ENCODE results near the gene HSPA4. TPM values are rescaled to one million over a fixed set of nuclear protein-coding genes. Genes with fewer than 3 reads are reported as not detected.

The HSPA4 gene
- total and polyA plus RNA-seq, 2 donors (not counting 1 experiment from before 2014, with no cell fraction given) = 18.1 to 95.0 TPM

GRCh38 chr5:133081703-133082102 lies 29.9 kb downstream of the HSPA4 start:
- ChIA-PET CTCF (no interaction called here), POLR2A (no interaction called here)
- no peak overlapping the region for H3K27ac Mint-ChIP-seq
- TF ChIP-seq, protein P1, sequence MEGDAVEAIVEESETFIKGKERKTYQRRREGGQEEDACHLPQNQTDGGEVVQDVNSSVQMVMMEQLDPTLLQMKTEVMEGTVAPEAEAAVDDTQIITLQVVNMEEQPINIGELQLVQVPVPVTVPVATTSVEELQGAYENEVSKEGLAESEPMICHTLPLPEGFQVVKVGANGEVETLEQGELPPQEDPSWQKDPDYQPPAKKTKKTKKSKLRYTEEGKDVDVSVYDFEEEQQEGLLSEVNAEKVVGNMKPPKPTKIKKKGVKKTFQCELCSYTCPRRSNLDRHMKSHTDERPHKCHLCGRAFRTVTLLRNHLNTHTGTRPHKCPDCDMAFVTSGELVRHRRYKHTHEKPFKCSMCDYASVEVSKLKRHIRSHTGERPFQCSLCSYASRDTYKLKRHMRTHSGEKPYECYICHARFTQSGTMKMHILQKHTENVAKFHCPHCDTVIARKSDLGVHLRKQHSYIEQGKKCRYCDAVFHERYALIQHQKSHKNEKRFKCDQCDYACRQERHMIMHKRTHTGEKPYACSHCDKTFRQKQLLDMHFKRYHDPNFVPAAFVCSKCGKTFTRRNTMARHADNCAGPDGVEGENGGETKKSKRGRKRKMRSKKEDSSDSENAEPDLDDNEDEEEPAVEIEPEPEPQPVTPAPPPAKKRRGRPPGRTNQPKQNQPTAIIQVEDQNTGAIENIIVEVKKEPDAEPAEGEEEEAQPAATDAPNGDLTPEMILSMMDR (IDR thresholded peaks at IDR 0.05) = no peak
- TF ChIP-seq EZH2 (IDR thresholded peaks at IDR 0.05; ENCODE audit: borderline replicate concordance, insufficient read depth, low read depth, low read length, poor library complexity, severe bottlenecking) = no peak
- Histone ChIP-seq H2AFZ (ENCODE audit: insufficient read depth, low read depth, low read length, poor library complexity, severe bottlenecking) (no peak overlapping the region), H3K4me1 (ENCODE audit: control insufficient read depth in 2 of 2, insufficient read depth in 2 of 2, low read length in 2 of 2) (no peaks in the 10 kb centered on the region), H3K4me3 (ENCODE audit: control extremely low read depth in 1 of 5, extremely low read depth in 1 of 5, insufficient read depth in 1 of 5, low read depth in 2 of 5, low read length in 4 of 5) (no peak overlapping the region), H3K9me3 (ENCODE audit: control extremely low read depth in 1 of 3, control insufficient read depth in 2 of 3, insufficient read depth in 1 of 3, low read length in 2 of 3) (no peaks in the 10 kb centered on the region), H4K20me1 (ENCODE audit: control insufficient read depth, insufficient read depth, low read length, poor library complexity, severe bottlenecking) (peaks cover 42% of the 10 kb centered on the region), H3K36me3 (replicated peaks in 1 of 2; ENCODE audit: control extremely low read depth in 1 of 2, control insufficient read depth in 1 of 2, extremely low read depth in 1 of 2, insufficient read depth in 2 of 2, low read length in 1 of 2) (peaks cover 14 to 39% of the 10 kb centered on the region in 2 experiments), H3K27me3 (replicated peaks in 1 of 4; ENCODE audit: control extremely low read depth in 1 of 4, control insufficient read depth in 3 of 4, insufficient read depth in 4 of 4, low read length in 3 of 4) (no peaks in the 10 kb centered on the region), H3K79me2 (ENCODE audit: control insufficient read depth, insufficient read depth, low read length) (peaks cover 75% of the 10 kb centered on the region), H3K9ac (ENCODE audit: low read length) (no peak overlapping the region), H3K27ac (ENCODE audit: low read length in 2 of 2) (no peak overlapping the region), H3K4me2 (replicated peaks; ENCODE audit: low read depth, low read length, poor library complexity, severe bottlenecking) (no peak overlapping the region)
- no CpG with 5 or more reads among the region's 1 CpG for WGBS (ENCODE audit: insufficient coverage)
- intact Hi-C loops (cut with micrococcal nuclease) = no loop called here
- ATAC-seq (ENCODE audit: low read depth) = no peak
- H3K4me3 Mint-ChIP-seq = no peak overlapping the region
- H3K4me1 Mint-ChIP-seq = peaks cover 12% of the 10 kb centered on the region
- H3K27me3 Mint-ChIP-seq = no peaks in the 10 kb centered on the region
- no peak for DNase-seq
- H3K9me3 Mint-ChIP-seq (ENCODE audit: insufficient read depth) = no peaks in the 10 kb centered on the region

DNA sequence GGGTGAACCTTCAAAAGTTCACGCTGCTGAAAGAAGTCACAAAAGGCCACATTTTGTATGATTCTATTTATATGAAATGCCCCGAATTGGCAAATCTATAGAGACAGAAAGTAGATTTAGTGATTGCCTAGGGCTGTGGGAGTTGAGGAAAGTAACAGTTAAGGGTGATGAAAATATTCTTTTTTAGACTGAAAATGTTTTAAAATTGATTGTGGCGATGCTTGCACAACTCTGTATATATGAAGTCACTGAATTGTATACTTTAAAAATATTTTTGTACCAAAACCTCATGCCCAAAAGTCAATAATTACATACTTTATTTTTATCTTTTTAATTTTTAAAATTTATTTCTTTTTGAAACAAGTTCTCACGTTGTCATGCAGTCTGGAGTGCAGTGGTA lies 30.3 kb downstream of the HSPA4 start:
- Histone ChIP-seq H3K79me2 (ENCODE audit: control insufficient read depth, insufficient read depth, low read length) (peaks cover 72% of the 10 kb centered on the region), H3K9ac (ENCODE audit: low read length) (no peak overlapping the region), H3K9me3 (ENCODE audit: control extremely low read depth in 1 of 3, control insufficient read depth in 2 of 3, insufficient read depth in 1 of 3, low read length in 2 of 3) (no peaks in the 10 kb centered on the region), H2AFZ (ENCODE audit: insufficient read depth, low read depth, low read length, poor library complexity, severe bottlenecking) (no peak overlapping the region), H3K4me1 (ENCODE audit: control insufficient read depth in 2 of 2, insufficient read depth in 2 of 2, low read length in 2 of 2) (no peaks in the 10 kb centered on the region), H3K4me2 (replicated peaks; ENCODE audit: low read depth, low read length, poor library complexity, severe bottlenecking) (no peak overlapping the region), H3K36me3 (replicated peaks in 1 of 2; ENCODE audit: control extremely low read depth in 1 of 2, control insufficient read depth in 1 of 2, extremely low read depth in 1 of 2, insufficient read depth in 2 of 2, low read length in 1 of 2) (peaks cover 17 to 38% of the 10 kb centered on the region in 2 experiments), H3K4me3 (ENCODE audit: control extremely low read depth in 1 of 5, extremely low read depth in 1 of 5, insufficient read depth in 1 of 5, low read depth in 2 of 5, low read length in 4 of 5) (no peak overlapping the region), H4K20me1 (ENCODE audit: control insufficient read depth, insufficient read depth, low read length, poor library complexity, severe bottlenecking) (peaks cover 41% of the 10 kb centered on the region), H3K27me3 (replicated peaks in 1 of 4; ENCODE audit: control extremely low read depth in 1 of 4, control insufficient read depth in 3 of 4, insufficient read depth in 4 of 4, low read length in 3 of 4) (no peaks in the 10 kb centered on the region), H3K27ac (ENCODE audit: low read length in 2 of 2) (no peak overlapping the region)
- Mint-ChIP-seq H3K27me3 (no peaks in the 10 kb centered on the region), H3K27ac (no peak overlapping the region), H3K4me1 (peaks cover 12% of the 10 kb centered on the region), H3K4me3 (no peak overlapping the region), H3K9me3 (ENCODE audit: insufficient read depth) (no peaks in the 10 kb centered on the region)
- 90% methylated on average over 2 of the region's 4 CpGs for WGBS (ENCODE audit: insufficient coverage)
- ATAC-seq (ENCODE audit: low read depth) (no peak), DNase-seq (no peak)
- ChIA-PET POLR2A (no interaction called here), CTCF (no interaction called here)
- intact Hi-C loops (cut with micrococcal nuclease) = no loop called here
- TF ChIP-seq, protein P1 (IDR thresholded peaks at IDR 0.05) = no peak
- no peak for TF ChIP-seq EZH2 (IDR thresholded peaks at IDR 0.05; ENCODE audit: borderline replicate concordance, insufficient read depth, low read depth, low read length, poor library complexity, severe bottlenecking)

Measured in B cell (primary cell).